CD8-positive, alpha-beta memory T cell (primary cell): Measurements from ENCODE around the gene PCDHGB1. TPM values are rescaled to one million over a fixed set of nuclear protein-coding genes. Genes with fewer than 3 reads are reported as not detected.
A peak's percentile ranks its signal among the peaks of the same experiment; 100 is the strongest.

Source experiments
- CTCF ChIA-PET: fragments of 350-600 bp; sonication (Branson Sonifier 250); formaldehyde crosslinking; loops from one replicate; lab custom pipeline; 2021; ENCODE audit warnings: antibody characterized with exemption; lab: Charles Lee
- POLR2A ChIA-PET: fragments of 350-600 bp; sonication (Branson Sonifier 250); formaldehyde crosslinking; loops from one replicate; lab custom pipeline; 2021; ENCODE audit warnings: antibody characterized with exemption; lab: Charles Lee
- DNase-seq, 5 donors: peaks; one replicate each; pipeline versions ENCODE4 v3.0.0 to v3.0.0-alpha.2; 2020 to 2022; ENCODE audit warnings: mixed read lengths in 1 of 5
- H3K27ac ChIP-seq: one replicate; pipeline ENCODE4 v1.7.0; 2013; ENCODE audit warnings: low read depth, mild to moderate bottlenecking, low read length, moderate library complexity
- H3K27me3 ChIP-seq: 2 replicates; pipeline ENCODE4 v1.7.0; 2013; ENCODE audit warnings: low read length, mild to moderate bottlenecking; ENCODE audit not compliant: insufficient read depth, poor library complexity, severe bottlenecking
- H3K36me3 ChIP-seq: 2 replicates; pipeline ENCODE4 v1.7.0; 2013; ENCODE audit warnings: mild to moderate bottlenecking, low read length, moderate library complexity; ENCODE audit not compliant: insufficient read depth
- H3K4me1 ChIP-seq: 2 replicates; pipeline ENCODE4 v1.7.0; 2013; ENCODE audit warnings: mild to moderate bottlenecking, low read length, moderate library complexity; ENCODE audit not compliant: insufficient read depth
- H3K4me3 ChIP-seq: 2 replicates; pipeline ENCODE4 v1.7.0; 2013; ENCODE audit warnings: mild to moderate bottlenecking, low read length
- H3K9me3 ChIP-seq: 2 replicates; pipeline ENCODE4 v1.7.0; 2013; ENCODE audit warnings: mild to moderate bottlenecking, low read length
- H3K27ac Mint-ChIP-seq, 8 donors: one replicate each; pipeline ENCODE4 v1.8.0; 2020 to 2021; ENCODE audit warnings: mixed read lengths in 8 of 8, mild to moderate bottlenecking in 6 of 8, inconsistent platforms in 3 of 8, moderate library complexity in 3 of 8
- H3K27me3 Mint-ChIP-seq, 2 donors: one replicate each; pipeline ENCODE4 v1.8.0; 2020 to 2021; ENCODE audit warnings: mixed read lengths in 2 of 2, mild to moderate bottlenecking in 1 of 2, moderate library complexity in 1 of 2
- H3K36me3 Mint-ChIP-seq, 3 donors: one replicate each; pipeline ENCODE4 v1.8.0; 2020 to 2021; ENCODE audit warnings: mixed read lengths in 3 of 3, inconsistent platforms in 1 of 3, mild to moderate bottlenecking in 1 of 3
- H3K4me1 Mint-ChIP-seq, 3 donors: one replicate each; pipeline ENCODE4 v1.8.0; 2020 to 2021; ENCODE audit warnings: mixed read lengths in 3 of 3, inconsistent platforms in 1 of 3, mild to moderate bottlenecking in 1 of 3
- H3K4me3 Mint-ChIP-seq, 7 donors: one replicate each; pipeline ENCODE4 v1.8.0; 2020 to 2021; ENCODE audit warnings: mixed read lengths in 7 of 7, mild to moderate bottlenecking in 6 of 7, moderate library complexity in 4 of 7, inconsistent platforms in 2 of 7
- H3K9me3 Mint-ChIP-seq, 5 donors: one replicate each; pipeline ENCODE4 v1.8.0; 2020 to 2022; ENCODE audit warnings: mixed read lengths in 5 of 5, mild to moderate bottlenecking in 3 of 5, moderate library complexity in 2 of 5, inconsistent platforms in 1 of 5
- polyA plus RNA-seq: library from polyadenylated mRNA; unstranded; fragments of 300-500 nt; fragmentation: Illumina TruSeq; gene quantifications from one replicate; pipeline ENCODE4 v1.2.3, GENCODE V29; 2021
- total RNA-seq, 2 experiments: library from RNA; stranded (reverse); gene quantifications; one replicate each; pipeline ENCODE4 v1.2.3, GENCODE V29; 2021

PCDHGB1 gene
- total and polyA plus RNA-seq, 3 experiments from 2014 or later, result not detected

DNA sequence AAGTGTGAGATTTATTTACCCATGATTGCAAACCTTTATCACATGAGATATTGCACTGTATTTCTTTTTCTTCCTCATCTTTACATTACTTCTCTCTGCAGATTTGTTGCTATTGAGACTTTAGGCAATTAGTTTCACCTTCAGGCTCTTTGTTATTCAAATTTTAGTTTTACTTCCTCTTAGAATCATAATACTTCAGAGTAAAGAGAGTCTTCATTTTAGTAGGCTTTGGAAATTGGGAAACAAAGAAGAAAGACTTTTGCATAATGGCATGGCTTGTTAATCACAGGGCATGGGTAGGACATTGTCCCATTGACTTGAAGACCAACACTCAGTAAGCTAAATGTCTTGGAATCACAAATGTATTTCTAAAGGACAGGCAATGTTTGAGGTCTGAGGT is 12.8 kb downstream of the PCDHGB1 start:
- Histone ChIP-seq H3K4me1 (no peaks in the 10 kb centered on the region), H3K27ac (no peak overlapping the region), H3K4me3 (no peak overlapping the region), H3K9me3 (peaks cover 13% of the 10 kb centered on the region), H3K36me3 (no peaks in the 10 kb centered on the region), H3K27me3 (peaks cover 28% of the 10 kb centered on the region)
- Mint-ChIP-seq H3K27ac (peak overlapping the region in 1 of 8 donors; percentile 64), H3K27me3 (peaks cover 71 to 78% of the 10 kb centered on the region in 2 donors), H3K4me1 (peaks cover 0 to 10% (median 2%) of the 10 kb centered on the region in 3 donors), H3K9me3 (peaks cover 22 to 62% (median 57%) of the 10 kb centered on the region in 5 donors), H3K4me3 (no peak overlapping the region), H3K36me3 (peaks cover 3 to 22% (median 3%) of the 10 kb centered on the region in 3 donors)
- DNase-seq, result no peak
- POLR2A ChIA-PET, result no interaction called here
- CTCF ChIA-PET, result no interaction called here

DNA sequence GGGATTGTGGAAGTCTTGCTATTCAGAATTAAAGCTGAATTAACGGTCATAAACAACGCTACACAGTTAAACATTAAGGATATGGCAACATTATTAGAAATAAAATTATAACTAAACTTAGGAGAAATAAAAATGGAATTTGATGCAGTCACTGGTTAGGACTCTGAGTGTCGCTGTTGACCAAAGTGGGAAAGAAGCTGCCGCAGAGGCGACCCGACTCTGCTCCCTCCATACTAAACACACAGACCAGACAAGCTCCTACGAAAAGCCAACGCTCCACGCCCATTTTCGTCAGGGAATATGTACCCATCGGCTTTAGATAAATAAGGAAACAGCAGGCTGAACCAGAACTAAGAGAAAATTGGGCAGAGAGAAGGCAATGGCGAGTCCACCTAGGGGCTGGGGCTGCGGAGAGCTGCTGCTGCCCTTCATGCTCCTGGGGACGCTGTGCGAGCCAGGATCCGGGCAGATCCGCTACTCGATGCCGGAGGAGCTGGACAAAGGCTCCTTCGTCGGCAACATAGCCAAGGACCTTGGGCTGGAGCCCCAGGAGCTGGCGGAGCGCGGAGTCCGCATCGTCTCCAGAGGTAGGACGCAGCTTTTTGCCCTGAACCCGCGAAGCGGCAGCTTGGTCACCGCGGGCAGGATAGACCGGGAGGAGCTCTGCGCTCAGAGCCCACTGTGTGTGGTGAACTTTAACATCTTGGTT is 14.2 kb downstream of the PCDHGB1 start, which contains the start of gene PCDHGA5:
PCDHGA5 (plus strand) TSS at position 211 of the 709 bp plus-strand sequence; CDS start at position 380, 169 bp downstream.
- Mint-ChIP-seq H3K27ac (no peak within 1 kb of the TSS), H3K9me3 (peaks cover 25 to 66% (median 53%) of the 10 kb centered on the region in 5 donors), H3K36me3 (peaks cover 3 to 22% (median 3%) of the 10 kb centered on the region in 3 donors), H3K27me3 (peaks cover 71 to 81% of the 10 kb centered on the region in 2 donors), H3K4me1 (peaks cover 0 to 10% (median 2%) of the 10 kb centered on the region in 3 donors), H3K4me3 (no peak within 1 kb of the TSS)
- Histone ChIP-seq H3K9me3 (peaks cover 13% of the 10 kb centered on the region), H3K27me3 (peaks cover 29% of the 10 kb centered on the region), H3K4me1 (no peaks in the 10 kb centered on the region), H3K4me3 (no peak within 1 kb of the TSS), H3K36me3 (no peaks in the 10 kb centered on the region), H3K27ac (no peak within 1 kb of the TSS)
- ChIA-PET POLR2A (no interaction called here), CTCF (interaction anchor here (1.2 to 1.4 kb wide), 2 partner anchors 9 to 66 kb away, joined by 3 read pairs; partner anchors contain the start of genes PCDHGA12 and PCDHGA4)
- no peak for DNase-seq

DNA sequence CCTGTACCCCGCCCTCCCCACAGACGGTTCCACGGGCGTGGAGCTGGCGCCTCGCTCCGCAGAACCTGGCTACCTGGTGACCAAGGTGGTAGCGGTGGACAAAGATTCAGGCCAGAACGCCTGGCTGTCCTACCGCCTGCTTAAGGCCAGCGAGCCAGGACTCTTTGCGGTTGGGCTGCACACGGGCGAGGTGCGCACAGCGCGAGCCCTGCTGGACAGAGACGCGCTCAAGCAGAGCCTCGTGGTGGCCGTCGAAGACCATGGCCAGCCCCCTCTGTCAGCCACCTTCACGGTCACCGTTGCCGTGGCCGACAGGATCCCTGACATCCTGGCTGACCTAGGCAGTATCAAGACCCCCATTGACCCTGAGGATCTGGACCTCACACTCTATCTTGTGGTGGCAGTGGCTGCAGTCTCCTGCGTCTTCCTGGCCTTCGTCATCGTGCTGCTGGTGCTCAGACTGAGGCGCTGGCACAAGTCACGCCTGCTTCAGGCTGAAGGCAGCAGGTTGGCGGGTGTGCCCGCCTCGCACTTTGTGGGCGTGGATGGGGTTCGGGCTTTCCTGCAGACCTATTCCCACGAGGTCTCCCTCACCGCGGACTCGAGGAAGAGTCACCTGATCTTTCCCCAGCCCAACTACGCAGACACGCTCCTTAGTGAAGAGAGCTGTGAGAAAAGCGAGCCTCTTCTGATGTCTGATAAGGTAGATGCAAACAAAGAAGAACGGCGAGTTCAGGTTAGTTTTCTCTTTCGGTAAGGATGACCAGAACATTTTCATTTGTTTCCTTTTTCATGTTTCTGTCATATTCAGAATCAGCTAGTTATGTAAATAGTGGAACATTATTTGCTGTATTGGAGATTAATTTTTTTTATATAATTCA is 16.4 kb downstream of the PCDHGB1 start:
- no peak overlapping the region for H3K27ac Mint-ChIP-seq
- Histone ChIP-seq H3K4me3 (no peak overlapping the region), H3K27me3 (peaks cover 33% of the 10 kb centered on the region), H3K36me3 (no peaks in the 10 kb centered on the region), H3K9me3 (peaks cover 18% of the 10 kb centered on the region), H3K27ac (no peak overlapping the region), H3K4me1 (no peaks in the 10 kb centered on the region)
- H3K36me3 Mint-ChIP-seq, result peaks cover 0 to 18% (median 1%) of the 10 kb centered on the region in 3 donors
- H3K27me3 Mint-ChIP-seq, result peaks cover 66 to 83% of the 10 kb centered on the region in 2 donors
- H3K4me1 Mint-ChIP-seq, result peaks cover 3 to 7% (median 5%) of the 10 kb centered on the region in 3 donors
- CTCF ChIA-PET, result no interaction called here
- DNase-seq, result no peak
- POLR2A ChIA-PET, result no interaction called here
- peaks cover 30 to 62% (median 58%) of the 10 kb centered on the region in 5 donors for H3K9me3 Mint-ChIP-seq
- H3K4me3 Mint-ChIP-seq, result no peak overlapping the region

DNA sequence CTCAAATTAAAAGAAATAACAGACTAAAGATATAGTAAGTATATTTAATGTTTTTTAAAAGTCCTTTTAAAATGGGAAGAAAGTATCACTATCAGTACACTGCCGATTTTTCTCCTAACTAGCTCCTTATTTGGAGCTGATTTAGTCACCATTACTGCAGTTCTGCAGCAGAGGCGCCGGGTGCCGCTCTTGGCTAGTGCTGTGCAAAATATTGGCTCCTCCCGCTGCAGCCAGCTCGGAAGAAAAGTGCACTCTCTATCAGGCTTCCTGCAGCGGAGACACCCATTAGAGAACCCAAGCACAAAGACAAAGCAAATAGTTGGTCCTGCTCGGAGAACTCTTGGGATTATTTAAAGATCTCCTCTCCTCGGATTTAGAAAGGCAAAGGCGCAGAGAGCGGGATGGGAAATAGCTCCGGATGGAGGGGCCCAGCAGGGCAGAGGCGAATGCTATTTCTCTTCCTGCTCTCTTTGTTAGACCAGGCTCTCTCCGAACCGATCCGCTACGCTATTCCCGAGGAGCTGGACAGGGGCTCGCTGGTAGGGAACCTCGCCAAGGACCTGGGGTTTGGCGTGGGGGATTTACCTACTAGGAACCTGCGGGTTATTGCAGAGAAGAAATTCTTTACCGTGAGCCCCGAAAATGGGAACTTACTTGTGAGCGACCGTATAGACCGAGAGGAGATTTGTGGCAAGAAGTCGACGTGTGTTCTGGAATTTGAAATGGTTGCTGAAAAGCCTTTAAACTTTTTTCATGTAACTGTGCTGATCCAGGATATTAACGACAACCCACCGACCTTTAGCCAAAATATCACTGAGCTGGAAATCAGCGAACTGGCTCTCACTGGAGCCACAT is 20.3 kb downstream of the PCDHGB1 start, which contains the start of gene PCDHGB3:
PCDHGB3 (plus strand) TSS at position 249 of the 855 bp plus-strand sequence; CDS start at position 402, 153 bp downstream.
- POLR2A ChIA-PET, result no interaction called here
- peaks cover 34% of the 10 kb centered on the region for H3K27me3 ChIP-seq

DNA sequence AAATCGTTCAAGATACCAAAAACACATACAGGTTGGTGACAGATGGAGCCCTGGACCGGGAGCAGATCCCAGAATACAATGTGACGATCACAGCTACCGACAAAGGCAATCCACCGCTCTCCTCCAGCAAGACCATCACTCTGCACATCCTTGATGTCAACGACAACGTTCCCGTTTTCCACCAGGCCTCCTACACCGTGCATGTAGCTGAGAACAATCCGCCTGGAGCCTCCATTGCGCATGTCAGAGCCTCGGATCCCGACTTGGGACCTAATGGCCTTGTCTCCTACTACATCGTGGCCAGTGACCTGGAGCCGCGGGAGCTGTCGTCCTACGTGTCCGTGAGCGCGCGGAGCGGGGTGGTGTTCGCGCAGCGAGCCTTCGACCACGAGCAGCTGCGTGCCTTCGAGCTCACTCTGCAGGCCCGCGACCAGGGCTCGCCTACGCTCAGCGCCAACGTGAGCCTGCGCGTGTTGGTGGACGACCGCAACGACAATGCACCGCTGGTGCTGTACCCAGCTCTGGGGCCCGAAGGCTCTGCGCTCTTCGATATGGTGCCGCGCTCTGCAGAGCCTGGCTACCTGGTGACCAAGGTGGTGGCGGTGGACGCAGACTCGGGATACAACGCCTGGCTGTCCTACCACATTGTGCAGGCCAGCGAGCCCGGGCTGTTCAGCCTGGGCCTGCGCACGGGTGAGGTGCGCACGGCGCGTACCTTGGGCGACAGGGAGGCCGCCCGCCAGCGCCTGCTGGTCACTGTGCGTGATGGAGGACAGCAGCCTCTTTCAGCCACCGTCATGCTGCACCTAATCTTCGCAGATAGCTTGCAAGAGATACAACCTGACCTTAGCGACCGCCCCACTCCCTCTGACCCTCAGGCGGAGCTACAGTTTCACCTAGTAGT is 21.9 kb downstream of the PCDHGB1 start:
- POLR2A ChIA-PET, result no interaction called here
- Histone ChIP-seq H3K36me3 (no peaks in the 10 kb centered on the region), H3K4me1 (no peaks in the 10 kb centered on the region), H3K9me3 (peaks cover 6% of the 10 kb centered on the region), H3K4me3 (no peak overlapping the region), H3K27ac (no peak overlapping the region), H3K27me3 (peaks cover 29% of the 10 kb centered on the region)
- CTCF ChIA-PET, result interaction anchor here (1.5 kb wide), 1 partner anchor 13 kb away, joined by 3 read pairs; no protein-coding TSS in a partner anchor
- H3K27me3 Mint-ChIP-seq, result peaks cover 55 to 83% of the 10 kb centered on the region in 2 donors
- no peak for DNase-seq
- peaks cover 2 to 5% (median 3%) of the 10 kb centered on the region in 3 donors for H3K36me3 Mint-ChIP-seq
- H3K4me3 Mint-ChIP-seq, result no peak overlapping the region
- H3K27ac Mint-ChIP-seq, result no peak overlapping the region
- peaks cover 5 to 9% (median 7%) of the 10 kb centered on the region in 3 donors for H3K4me1 Mint-ChIP-seq
- peaks cover 28 to 67% (median 48%) of the 10 kb centered on the region in 5 donors for H3K9me3 Mint-ChIP-seq

More for the DNA sequence above, 20.3 kb downstream of the PCDHGB1 start, which contains the start of gene PCDHGB3:
- Histone ChIP-seq H3K36me3 (no peaks in the 10 kb centered on the region), H3K4me3 (peak within 1 kb of the TSS; percentile 46), H3K27ac (no peak within 1 kb of the TSS), H3K9me3 (peaks cover 10% of the 10 kb centered on the region), H3K4me1 (no peaks in the 10 kb centered on the region)
- Mint-ChIP-seq H3K4me1 (peaks cover 5 to 9% (median 7%) of the 10 kb centered on the region in 3 donors), H3K27me3 (peaks cover 65 to 83% of the 10 kb centered on the region in 2 donors), H3K9me3 (peaks cover 22 to 68% (median 47%) of the 10 kb centered on the region in 5 donors), H3K4me3 (peak within 1 kb of the TSS; percentile 66 to 87 (median 79)), H3K27ac (peak within 1 kb of the TSS in 1 of 8 donors; percentile 7), H3K36me3 (peaks cover 2 to 11% (median 3%) of the 10 kb centered on the region in 3 donors)
- peak in 3 of 5 donors; percentile 15 to 20 (median 16) for DNase-seq
- CTCF ChIA-PET, result interaction anchor here (1.0 to 1.8 kb wide), 3 partner anchors 27 to 194 kb away, joined by 3 to 6 read pairs (median 4); partner anchors contain the start of genes PCDHGA1 and PCDHGB5

DNA sequence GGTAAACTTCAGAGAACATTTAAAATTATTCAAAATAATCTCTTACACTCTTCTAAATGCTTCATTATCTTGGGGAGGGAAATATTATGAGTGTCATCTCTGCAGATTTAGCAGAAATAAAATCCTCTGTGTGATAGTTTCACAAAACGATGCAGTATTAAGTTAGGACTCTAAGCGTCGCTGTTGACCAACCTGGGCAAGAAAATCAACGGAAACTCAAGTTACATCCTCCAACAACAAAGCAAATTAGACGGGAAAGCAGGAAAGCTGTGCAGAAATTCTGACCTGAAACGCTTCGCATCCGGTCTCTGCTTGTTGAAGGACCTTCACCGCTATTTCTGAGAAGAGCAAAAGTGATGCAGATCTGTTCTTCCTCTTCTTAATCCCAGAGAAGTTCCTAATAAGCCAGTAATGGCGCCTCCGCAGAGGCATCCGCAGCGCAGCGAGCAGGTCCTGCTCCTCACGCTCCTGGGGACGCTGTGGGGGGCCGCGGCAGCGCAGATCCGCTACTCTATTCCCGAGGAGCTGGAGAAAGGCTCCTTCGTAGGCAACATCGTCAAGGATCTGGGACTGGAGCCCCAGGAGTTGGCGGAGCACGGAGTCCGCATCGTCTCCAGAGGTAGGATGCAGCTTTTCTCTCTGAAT is 23.9 kb downstream of the PCDHGB1 start, which contains the start of gene PCDHGA6:
PCDHGA6 (plus strand) TSS at position 219 of the 645 bp plus-strand sequence; CDS start at position 412, 193 bp downstream.
- Histone ChIP-seq H3K4me1 (no peaks in the 10 kb centered on the region), H3K9me3 (peaks cover 6% of the 10 kb centered on the region), H3K27ac (no peak within 1 kb of the TSS), H3K4me3 (no peak within 1 kb of the TSS), H3K27me3 (peaks cover 20% of the 10 kb centered on the region), H3K36me3 (no peaks in the 10 kb centered on the region)
- Mint-ChIP-seq H3K36me3 (peaks cover 2 to 12% (median 3%) of the 10 kb centered on the region in 3 donors), H3K4me1 (peaks cover 5 to 9% (median 7%) of the 10 kb centered on the region in 3 donors), H3K4me3 (peak within 1 kb of the TSS in 4 of 7 donors; percentile 5 to 55 (median 46)), H3K27ac (no peak within 1 kb of the TSS), H3K27me3 (peaks cover 51 to 75% of the 10 kb centered on the region in 2 donors), H3K9me3 (peaks cover 26 to 76% (median 51%) of the 10 kb centered on the region in 5 donors)
- ChIA-PET POLR2A (no interaction called here), CTCF (interaction anchor here (0.7 kb wide), 1 partner anchor 150 kb away, joined by 3 read pairs; no protein-coding TSS in a partner anchor)
- no peak for DNase-seq
